ENCODE data around the gene SLC23A2. TPM values are rescaled to one million over a fixed set of nuclear protein-coding genes. Genes with fewer than 3 reads are reported as not detected.

The SLC23A2 gene
- total RNA-seq (2014; rRNA removed; shearing (Covaris generic)) (9.6 and 11.0 TPM in 2 replicates), polyA plus RNA-seq (2016; fragmentation: Nextera tagmentation; extraction: Ambion mirVana) (5.8 and 5.9 TPM in 2 replicates)

GRCh38 chr20:5001174-5002076 lies at the start of gene SLC23A2:
Gene SLC23A2, minus strand, starts transcription at chr20:5001510. Its CDS starts 68,948 bp downstream, at chr20:4932562.
- no peaks in the 10 kb centered on the region for H3K9me3 ChIP-seq (ENCODE audit: low read depth)
- 2 to 3% methylated on average over 33 to 64 of the region's 88 CpGs for WGBS, 2 experiments (ENCODE audit: low coverage in 1 of 2, low lambda C conversion rate in 2 of 2, missing lambda C conversion rate in 2 of 2)

GRCh38 chr20:5046656-5047339 lies 45.5 kb upstream of the SLC23A2 start:
- Histone ChIP-seq H2AFZ (no peak overlapping the region), H3K27me3 (replicated peaks; ENCODE audit: insufficient read depth) (no peaks in the 10 kb centered on the region), H4K20me1 (ENCODE audit: insufficient read depth) (no peaks in the 10 kb centered on the region), H3K36me3 (ENCODE audit: low read depth) (no peaks in the 10 kb centered on the region), H3K9me3 (ENCODE audit: low read depth) (no peaks in the 10 kb centered on the region), H3F3A (ENCODE audit: insufficient read depth) (peaks cover 3% of the 10 kb centered on the region; the same call in 1 of the 2 replicates), H3K4me1 (ENCODE audit: insufficient read depth) (no peaks in the 10 kb centered on the region), H3K27ac (no peak overlapping the region), H3K9me2 (ENCODE audit: insufficient read depth) (no peaks in the 10 kb centered on the region), H3K4me3 (no peak overlapping the region), H3K79me2 (ENCODE audit: insufficient read depth) (no peaks in the 10 kb centered on the region), H3K9ac (no peak overlapping the region), H3K4me2 (ENCODE audit: unreplicated experiment) (no peak overlapping the region)
- TF ChIP-seq EZH2phosphoT487 (IDR thresholded peaks at IDR 0.05; ENCODE audit: insufficient read depth, low read depth) (no peak), EZH2 (IDR thresholded peaks at IDR 0.05; ENCODE audit: insufficient read depth, poor library complexity, severe bottlenecking) (no peak)
- in situ Hi-C loops (cut with MboI), result no loop called here
- DNase-seq, result no peak
- 82 to 85% methylated on average over 8 of the region's 8 CpGs for WGBS, 2 experiments (ENCODE audit: low coverage in 1 of 2, low lambda C conversion rate in 2 of 2, missing lambda C conversion rate in 2 of 2)

More at GRCh38 chr20:5001174-5002076, at the start of gene SLC23A2:
- peaks cover 39% of the 10 kb centered on the region for H3K79me2 ChIP-seq (ENCODE audit: insufficient read depth)
- H3K4me3 ChIP-seq, result peak within 1 kb of the TSS; percentile 78
- H3K4me2 ChIP-seq (ENCODE audit: unreplicated experiment), result peak within 1 kb of the TSS; percentile 92
- H3K9ac ChIP-seq, result peak within 1 kb of the TSS; percentile 66
- in situ Hi-C loops (cut with MboI), result no loop called here
- no peak within 1 kb of the TSS for H3K27ac ChIP-seq
- H2AFZ ChIP-seq, result peak within 1 kb of the TSS; percentile 91
- no peaks in the 10 kb centered on the region for H3K4me1 ChIP-seq (ENCODE audit: insufficient read depth)
- DNase-seq, result peak; percentile 63
- H3K9me2 ChIP-seq (ENCODE audit: insufficient read depth), result no peaks in the 10 kb centered on the region
- H3K27me3 ChIP-seq (replicated peaks; ENCODE audit: insufficient read depth), result no peaks in the 10 kb centered on the region
- no peaks in the 10 kb centered on the region for H4K20me1 ChIP-seq (ENCODE audit: insufficient read depth)
- no peak for TF ChIP-seq EZH2phosphoT487 (IDR thresholded peaks at IDR 0.05; ENCODE audit: insufficient read depth, low read depth)
- TF ChIP-seq EZH2 (IDR thresholded peaks at IDR 0.05; ENCODE audit: insufficient read depth, poor library complexity, severe bottlenecking), result no peak
- peaks cover 8% of the 10 kb centered on the region; the same call in 1 of the 2 replicates for H3F3A ChIP-seq (ENCODE audit: insufficient read depth)
- H3K36me3 ChIP-seq (ENCODE audit: low read depth), result no peaks in the 10 kb centered on the region

GRCh38 chr20:5045906-5046305 lies 44.6 kb upstream of the SLC23A2 start:
- TF ChIP-seq EZH2phosphoT487 (IDR thresholded peaks at IDR 0.05; ENCODE audit: insufficient read depth, low read depth) (no peak), EZH2 (IDR thresholded peaks at IDR 0.05; ENCODE audit: insufficient read depth, poor library complexity, severe bottlenecking) (no peak)
- Histone ChIP-seq H3K4me3 (no peak overlapping the region), H3K4me1 (ENCODE audit: insufficient read depth) (peaks cover 8% of the 10 kb centered on the region; the same call in 1 of the 2 replicates), H3K27ac (no peak overlapping the region), H3K27me3 (replicated peaks; ENCODE audit: insufficient read depth) (no peaks in the 10 kb centered on the region), H2AFZ (no peak overlapping the region), H3K9me3 (ENCODE audit: low read depth) (no peaks in the 10 kb centered on the region), H3K79me2 (ENCODE audit: insufficient read depth) (no peaks in the 10 kb centered on the region), H3K4me2 (ENCODE audit: unreplicated experiment) (no peak overlapping the region), H3K36me3 (ENCODE audit: low read depth) (no peaks in the 10 kb centered on the region), H3K9ac (no peak overlapping the region), H3F3A (ENCODE audit: insufficient read depth) (peaks cover 7% of the 10 kb centered on the region), H3K9me2 (ENCODE audit: insufficient read depth) (no peaks in the 10 kb centered on the region), H4K20me1 (ENCODE audit: insufficient read depth) (no peaks in the 10 kb centered on the region)
- no peak for DNase-seq
- in situ Hi-C loops (cut with MboI), result no loop called here
- WGBS, 2 experiments (ENCODE audit: low coverage in 1 of 2, low lambda C conversion rate in 2 of 2, missing lambda C conversion rate in 2 of 2), result 47 to 60% methylated on average over 3 of the region's 3 CpGs

- in situ Hi-C loops (cut with MboI), result no loop called here
- WGBS, 2 experiments (ENCODE audit: low coverage in 1 of 2, low lambda C conversion rate in 2 of 2, missing lambda C conversion rate in 2 of 2), result 86 to 87% methylated on average over 10 of the region's 10 CpGs
Observed at GRCh38 chr20:5044075-5044620, 42.8 kb upstream of the SLC23A2 start.

More at GRCh38 chr20:5044075-5044620, 42.8 kb upstream of the SLC23A2 start:
- no peak for DNase-seq
- Histone ChIP-seq H4K20me1 (ENCODE audit: insufficient read depth) (no peaks in the 10 kb centered on the region), H3K9ac (no peak overlapping the region), H3K27me3 (replicated peaks; ENCODE audit: insufficient read depth) (no peaks in the 10 kb centered on the region), H3K9me2 (ENCODE audit: insufficient read depth) (no peaks in the 10 kb centered on the region), H3K4me2 (ENCODE audit: unreplicated experiment) (no peak overlapping the region), H3K9me3 (ENCODE audit: low read depth) (no peaks in the 10 kb centered on the region), H3K4me3 (no peak overlapping the region), H3K27ac (no peak overlapping the region), H2AFZ (no peak overlapping the region), H3F3A (ENCODE audit: insufficient read depth) (peaks cover 8% of the 10 kb centered on the region), H3K79me2 (ENCODE audit: insufficient read depth) (no peaks in the 10 kb centered on the region), H3K36me3 (ENCODE audit: low read depth) (no peaks in the 10 kb centered on the region), H3K4me1 (ENCODE audit: insufficient read depth) (peaks cover 9% of the 10 kb centered on the region; the same call in 1 of the 2 replicates)
- TF ChIP-seq EZH2 (IDR thresholded peaks at IDR 0.05; ENCODE audit: insufficient read depth, poor library complexity, severe bottlenecking) (no peak), EZH2phosphoT487 (IDR thresholded peaks at IDR 0.05; ENCODE audit: insufficient read depth, low read depth) (no peak)
